K562 (cell line): Measurements from ENCODE around the gene PDHX.

Source experiments
- CREB1 ChIP-seq, 2 experiments: sonication (generic) in 1 of 2; formaldehyde crosslinking in 1 of 2; IDR thresholded peaks; 2 replicates each; pipeline versions ENCODE4 v1.6.1 to v1.8.0; 2012 to 2022; ENCODE audit warnings: inconsistent platforms in 1 of 2, mild to moderate bottlenecking in 1 of 2, missing genetic modification reagents in 1 of 2, moderate library complexity in 1 of 2
- EGR1 ChIP-seq: fragments of 450-650 bp; conservative IDR thresholded peaks from 2 replicates; pipeline ENCODE4 v1.6.1; 2017; ENCODE audit warnings: mild to moderate bottlenecking
- HNRNPLL ChIP-seq: fragments of 200-400 bp; formaldehyde crosslinking; IDR thresholded peaks from 2 replicates; pipeline ENCODE4 v1.6.1; 2017; ENCODE audit warnings: low read length, low read depth, mild to moderate bottlenecking; ENCODE audit not compliant: poor library complexity, severe bottlenecking
- SRF ChIP-seq, 2 experiments: fragments of 250-450, 450-650 bp in 1 of 2; sonication (Bioruptor Pico) in 1 of 2; sonication (generic) in 1 of 2; formaldehyde crosslinking; IDR thresholded peaks; 2 replicates each; pipeline versions ENCODE4 v1.5.0 to v1.5.1; 2020 to 2022; ENCODE audit warnings: mild to moderate bottlenecking in 1 of 2, missing genetic modification reagents in 1 of 2
- ZNF263 ChIP-seq: sonication (generic); formaldehyde crosslinking; IDR thresholded peaks from 2 replicates; pipeline ENCODE4 v1.8.0; 2022; ENCODE audit warnings: mild to moderate bottlenecking, missing genetic modification reagents, borderline replicate concordance
- ZNF445 ChIP-seq: fragments of 250-450 bp; sonication (Bioruptor Pico); IDR thresholded peaks from 2 replicates; pipeline ENCODE4 v1.4.0; 2020; ENCODE audit warnings: low read depth, mild to moderate bottlenecking, moderate library complexity
- TF ChIP-seq, protein P1 (sequence below): fragments of 200-800 bp; sonication (Bioruptor generic); IDR thresholded peaks from 2 replicates; pipeline ENCODE4 v1.6.1; 2017; ENCODE audit warnings: missing genetic modification characterization, missing compliant biosample characterization
- TF ChIP-seq, protein P2 (sequence below), 3 experiments: IDR thresholded peaks in 2 of 3; conservative IDR thresholded peaks in 1 of 3; 2 replicates each; pipeline ENCODE4 v1.5.1; 2011 to 2012; ENCODE audit warnings: low read length in 3 of 3, mild to moderate bottlenecking in 3 of 3, control low read depth in 2 of 3, improper control_type of control experiment in 1 of 3, inconsistent platforms in 1 of 3, low read depth in 1 of 3, mixed read lengths in 1 of 3, moderate library complexity in 1 of 3; ENCODE audit not compliant: insufficient read depth in 2 of 3

DNA sequence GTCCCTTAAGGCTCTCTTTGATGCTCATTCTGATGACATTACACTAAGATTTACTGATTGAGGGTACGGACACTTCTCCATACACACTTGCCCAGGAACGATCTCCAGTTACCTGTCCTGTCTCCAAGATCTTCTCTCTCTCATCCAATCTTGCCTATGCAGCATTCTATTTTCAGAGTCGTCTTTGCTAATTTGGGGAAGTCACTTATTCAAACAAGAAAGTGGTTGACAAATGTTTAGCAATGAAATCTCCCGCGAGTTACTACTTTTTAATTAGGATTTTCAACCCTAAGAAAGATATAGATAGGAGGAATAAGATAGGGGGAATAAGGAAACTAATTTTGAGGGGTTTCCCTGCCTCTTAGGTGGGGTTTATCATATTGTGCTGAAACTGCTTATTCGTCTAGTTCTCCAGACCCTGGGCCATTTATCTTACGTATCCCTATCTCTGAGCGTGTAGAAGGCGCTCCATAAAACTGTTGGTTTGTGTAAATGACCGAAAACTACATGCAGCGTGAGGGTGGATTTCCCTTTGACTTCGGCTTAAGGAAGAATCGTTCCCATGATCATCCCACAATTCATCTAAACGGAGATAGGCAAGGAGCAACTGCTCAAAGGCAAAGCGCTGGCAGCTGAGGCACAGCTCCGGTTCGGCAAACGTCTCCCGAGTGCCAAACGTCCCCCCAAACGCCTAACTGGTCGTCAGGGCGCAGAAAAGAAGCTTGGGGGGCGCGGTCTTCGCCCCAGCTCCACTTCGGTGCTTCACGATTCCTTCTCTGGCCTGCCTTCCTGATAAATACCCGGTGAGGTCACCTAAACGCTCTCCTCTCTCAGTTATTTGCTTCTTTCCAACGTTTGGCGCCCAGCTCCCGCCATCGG, 1.0 kb upstream of the PDHX start:
- TF ChIP-seq ZNF263 (no peak), CREB1 (IDR thresholded peaks at IDR 0.05) (no peak), CREB1 (CRISPR knock-in tag; IDR thresholded peaks at IDR 0.05) (no peak), SRF (CRISPR knock-in tag; IDR thresholded peaks at IDR 0.05) (no peak), HNRNPLL (no peak), ZNF445 (CRISPR knock-in tag) (no peak), EGR1 (no peak)
- TF ChIP-seq, protein P1, sequence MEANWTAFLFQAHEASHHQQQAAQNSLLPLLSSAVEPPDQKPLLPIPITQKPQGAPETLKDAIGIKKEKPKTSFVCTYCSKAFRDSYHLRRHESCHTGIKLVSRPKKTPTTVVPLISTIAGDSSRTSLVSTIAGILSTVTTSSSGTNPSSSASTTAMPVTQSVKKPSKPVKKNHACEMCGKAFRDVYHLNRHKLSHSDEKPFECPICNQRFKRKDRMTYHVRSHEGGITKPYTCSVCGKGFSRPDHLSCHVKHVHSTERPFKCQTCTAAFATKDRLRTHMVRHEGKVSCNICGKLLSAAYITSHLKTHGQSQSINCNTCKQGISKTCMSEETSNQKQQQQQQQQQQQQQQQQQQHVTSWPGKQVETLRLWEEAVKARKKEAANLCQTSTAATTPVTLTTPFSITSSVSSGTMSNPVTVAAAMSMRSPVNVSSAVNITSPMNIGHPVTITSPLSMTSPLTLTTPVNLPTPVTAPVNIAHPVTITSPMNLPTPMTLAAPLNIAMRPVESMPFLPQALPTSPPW = no peak
- TF ChIP-seq, protein P2, sequence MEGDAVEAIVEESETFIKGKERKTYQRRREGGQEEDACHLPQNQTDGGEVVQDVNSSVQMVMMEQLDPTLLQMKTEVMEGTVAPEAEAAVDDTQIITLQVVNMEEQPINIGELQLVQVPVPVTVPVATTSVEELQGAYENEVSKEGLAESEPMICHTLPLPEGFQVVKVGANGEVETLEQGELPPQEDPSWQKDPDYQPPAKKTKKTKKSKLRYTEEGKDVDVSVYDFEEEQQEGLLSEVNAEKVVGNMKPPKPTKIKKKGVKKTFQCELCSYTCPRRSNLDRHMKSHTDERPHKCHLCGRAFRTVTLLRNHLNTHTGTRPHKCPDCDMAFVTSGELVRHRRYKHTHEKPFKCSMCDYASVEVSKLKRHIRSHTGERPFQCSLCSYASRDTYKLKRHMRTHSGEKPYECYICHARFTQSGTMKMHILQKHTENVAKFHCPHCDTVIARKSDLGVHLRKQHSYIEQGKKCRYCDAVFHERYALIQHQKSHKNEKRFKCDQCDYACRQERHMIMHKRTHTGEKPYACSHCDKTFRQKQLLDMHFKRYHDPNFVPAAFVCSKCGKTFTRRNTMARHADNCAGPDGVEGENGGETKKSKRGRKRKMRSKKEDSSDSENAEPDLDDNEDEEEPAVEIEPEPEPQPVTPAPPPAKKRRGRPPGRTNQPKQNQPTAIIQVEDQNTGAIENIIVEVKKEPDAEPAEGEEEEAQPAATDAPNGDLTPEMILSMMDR (IDR thresholded peaks at IDR 0.05 in 2 of 3, conservative IDR thresholded peaks at IDR 0.05 in 1 of 3; ENCODE audit: insufficient read depth in 2 of 3, low read depth in 1 of 3, low read length in 3 of 3) = no peak
